Measurements from ENCODE around the gene KCNA2. TPM values are rescaled to one million over a fixed set of nuclear protein-coding genes. Genes with fewer than 3 reads are reported as not detected.

The KCNA2 gene
- total and polyA plus RNA-seq, 2 of the 4 experiments (the other 2 are of a cell fraction): not detected

DNA sequence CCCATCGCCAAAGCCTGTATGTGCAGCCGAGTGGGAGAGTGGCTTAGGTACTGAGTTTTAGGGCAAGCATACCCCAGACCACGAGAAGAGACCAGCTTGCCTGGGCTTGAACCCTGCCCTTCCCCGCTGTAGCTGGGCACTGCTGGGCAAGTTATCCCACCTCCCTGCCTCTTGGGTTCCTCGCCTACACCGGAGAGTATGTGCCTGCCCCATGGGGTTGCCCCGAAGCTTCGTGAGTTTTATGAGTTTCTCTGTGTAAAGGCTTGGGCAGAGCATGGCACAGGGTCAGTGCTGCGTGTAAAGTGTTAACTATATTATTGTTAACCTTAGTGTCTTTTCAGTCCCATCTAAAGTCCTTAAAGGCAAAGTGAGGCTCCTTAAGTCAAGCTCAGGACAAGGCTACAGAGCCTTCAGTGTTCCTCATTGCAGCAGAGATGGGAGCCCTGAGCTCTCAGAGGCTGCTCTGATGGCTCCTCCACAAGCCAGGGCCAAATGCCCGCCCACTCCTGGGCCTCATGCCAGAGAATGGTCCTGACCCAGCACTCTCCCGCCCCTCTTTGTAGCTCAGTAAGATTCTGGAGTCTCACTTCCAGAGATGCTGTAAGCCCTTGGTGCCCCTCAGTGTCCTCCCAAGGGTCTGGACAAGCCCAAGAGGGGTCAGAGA lies 50.2 kb downstream of the KCNA2 start:
- no peak overlapping the region for H3K4ac ChIP-seq (ENCODE audit: low read depth, low read length)
- no peaks in the 10 kb centered on the region for H4K20me1 ChIP-seq (ENCODE audit: insufficient read depth, low read length)
- in situ Hi-C loops (cut with MboI; ENCODE audit: low sequenced_read_pairs) (no loop called here), dilution Hi-C loops (cut with HindIII; ENCODE audit: low sequenced_read_pairs, unreplicated experiment) (no loop called here), intact Hi-C loops (cut with micrococcal nuclease) (no loop called here)
- ATAC-seq (ENCODE audit: low read depth): no peak
- H3K79me1 ChIP-seq (ENCODE audit: low read depth in 1 of 2, low read length in 2 of 2): no peaks in the 10 kb centered on the region
- no peak overlapping the region for H2BK120ac ChIP-seq (ENCODE audit: low read depth, low read length)
- ChIA-PET CTCF (interaction anchor here (1.5 kb wide), 1 partner anchor 16 kb away, joined by 3 read pairs; no protein-coding TSS in a partner anchor), POLR2A (ENCODE audit: unreplicated experiment) (no interaction called here)
- no peak overlapping the region for H3K4me3 ChIP-seq (ENCODE audit: insufficient read depth, low read depth, low read length)
- no peak overlapping the region for H3K4me2 ChIP-seq (ENCODE audit: low read depth, low read length)
- no peak overlapping the region for H4K91ac ChIP-seq (ENCODE audit: insufficient read depth, low read depth, low read length)
- no peak for DNase-seq
- no peak overlapping the region for H3K56ac ChIP-seq (ENCODE audit: extremely low read depth, insufficient read depth, low read length)
- H3K9ac ChIP-seq (ENCODE audit: low read depth, low read length): no peak overlapping the region
- no peak overlapping the region for H3K18ac ChIP-seq (ENCODE audit: low read depth, low read length)
- no peaks in the 10 kb centered on the region for H3K4me1 ChIP-seq (ENCODE audit: control insufficient read depth, insufficient read depth, low read length)
- no peak overlapping the region for H2BK20ac ChIP-seq (ENCODE audit: low read depth, low read length)
- no peak overlapping the region for H2AK5ac ChIP-seq (ENCODE audit: low read depth, low read length)
- TF ChIP-seq RAD21 (IDR thresholded peaks at IDR 0.05; ENCODE audit: low read length) (no peak), POLR2A (IDR thresholded peaks at IDR 0.05; ENCODE audit: low read depth, low read length) (no peak), MAZ (IDR thresholded peaks at IDR 0.05; ENCODE audit: borderline replicate concordance, low read depth, low read length) (no peak), RCOR1 (IDR thresholded peaks at IDR 0.05; ENCODE audit: insufficient replicate concordance, low read length) (no peak), BHLHE40 (IDR thresholded peaks at IDR 0.05; ENCODE audit: low read depth, low read length) (no peak), NFE2L2 (IDR thresholded peaks at IDR 0.05; ENCODE audit: low read depth, low read length) (no peak), USF2 (IDR thresholded peaks at IDR 0.05; ENCODE audit: low read depth, low read length) (no peak), CEBPB (IDR thresholded peaks at IDR 0.05; ENCODE audit: low read depth, low read length) (no peak), RFX5 (IDR thresholded peaks at IDR 0.05; ENCODE audit: low read depth, low read length) (no peak), MXI1 (IDR thresholded peaks at IDR 0.05; ENCODE audit: borderline replicate concordance, low read depth, low read length) (no peak), FOS (IDR thresholded peaks at IDR 0.05; ENCODE audit: low read depth, low read length) (no peak), MAFK (IDR thresholded peaks at IDR 0.05; ENCODE audit: low read depth, low read length) (no peak), SMC3 (IDR thresholded peaks at IDR 0.05; ENCODE audit: low read depth, low read length) (no peak), CHD1 (IDR thresholded peaks at IDR 0.05; ENCODE audit: low read depth, low read length) (no peak)
- TF ChIP-seq, protein P1, sequence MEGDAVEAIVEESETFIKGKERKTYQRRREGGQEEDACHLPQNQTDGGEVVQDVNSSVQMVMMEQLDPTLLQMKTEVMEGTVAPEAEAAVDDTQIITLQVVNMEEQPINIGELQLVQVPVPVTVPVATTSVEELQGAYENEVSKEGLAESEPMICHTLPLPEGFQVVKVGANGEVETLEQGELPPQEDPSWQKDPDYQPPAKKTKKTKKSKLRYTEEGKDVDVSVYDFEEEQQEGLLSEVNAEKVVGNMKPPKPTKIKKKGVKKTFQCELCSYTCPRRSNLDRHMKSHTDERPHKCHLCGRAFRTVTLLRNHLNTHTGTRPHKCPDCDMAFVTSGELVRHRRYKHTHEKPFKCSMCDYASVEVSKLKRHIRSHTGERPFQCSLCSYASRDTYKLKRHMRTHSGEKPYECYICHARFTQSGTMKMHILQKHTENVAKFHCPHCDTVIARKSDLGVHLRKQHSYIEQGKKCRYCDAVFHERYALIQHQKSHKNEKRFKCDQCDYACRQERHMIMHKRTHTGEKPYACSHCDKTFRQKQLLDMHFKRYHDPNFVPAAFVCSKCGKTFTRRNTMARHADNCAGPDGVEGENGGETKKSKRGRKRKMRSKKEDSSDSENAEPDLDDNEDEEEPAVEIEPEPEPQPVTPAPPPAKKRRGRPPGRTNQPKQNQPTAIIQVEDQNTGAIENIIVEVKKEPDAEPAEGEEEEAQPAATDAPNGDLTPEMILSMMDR (conservative IDR thresholded peaks at IDR 0.05; ENCODE audit: low read depth, low read length): no peak
- TF ChIP-seq, protein P2, sequence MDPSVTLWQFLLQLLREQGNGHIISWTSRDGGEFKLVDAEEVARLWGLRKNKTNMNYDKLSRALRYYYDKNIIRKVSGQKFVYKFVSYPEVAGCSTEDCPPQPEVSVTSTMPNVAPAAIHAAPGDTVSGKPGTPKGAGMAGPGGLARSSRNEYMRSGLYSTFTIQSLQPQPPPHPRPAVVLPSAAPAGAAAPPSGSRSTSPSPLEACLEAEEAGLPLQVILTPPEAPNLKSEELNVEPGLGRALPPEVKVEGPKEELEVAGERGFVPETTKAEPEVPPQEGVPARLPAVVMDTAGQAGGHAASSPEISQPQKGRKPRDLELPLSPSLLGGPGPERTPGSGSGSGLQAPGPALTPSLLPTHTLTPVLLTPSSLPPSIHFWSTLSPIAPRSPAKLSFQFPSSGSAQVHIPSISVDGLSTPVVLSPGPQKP (IDR thresholded peaks at IDR 0.05; ENCODE audit: borderline replicate concordance, low read depth, low read length): no peak
- no peak overlapping the region for H3K27ac ChIP-seq (ENCODE audit: insufficient read depth, low read length)
- H3K14ac ChIP-seq (replicated peaks; ENCODE audit: low read depth, low read length): no peak overlapping the region
- BruUV-seq (replicated peaks): no TSS peak
- H2BK5ac ChIP-seq (ENCODE audit: low read depth, low read length, poor library complexity, severe bottlenecking): no peak overlapping the region
- H3K9me1 ChIP-seq (ENCODE audit: insufficient read depth, low read length): no peaks in the 10 kb centered on the region
- H3K9me3 ChIP-seq (ENCODE audit: control insufficient read depth, insufficient read depth, low read length): no peaks in the 10 kb centered on the region
- no peaks in the 10 kb centered on the region for H3K36me3 ChIP-seq (ENCODE audit: control insufficient read depth, insufficient read depth, low read length)
- H3K23ac ChIP-seq (ENCODE audit: low read depth, low read length): no peak overlapping the region
- H4K8ac ChIP-seq (ENCODE audit: low read depth in 2 of 2, low read length in 2 of 2): no peak overlapping the region
- no peak overlapping the region for H2BK15ac ChIP-seq (ENCODE audit: low read depth, low read length)
- H3K27me3 ChIP-seq (ENCODE audit: control insufficient read depth, insufficient read depth, low read length): peaks cover 45% of the 10 kb centered on the region
- 57% methylated on average over 2 of the region's 11 CpGs; no CpG with 5 or more reads in 1 of the 2 experiments for WGBS, 2 experiments (ENCODE audit: extremely low coverage in 2 of 2, insufficient read length in 1 of 2)
- no peak overlapping the region for H4K5ac ChIP-seq (ENCODE audit: low read depth, low read length)
- no peak overlapping the region for H2AK9ac ChIP-seq (replicated peaks; ENCODE audit: low read depth, low read length, poor library complexity)
- no peak overlapping the region for H2AFZ ChIP-seq (replicated peaks; ENCODE audit: low read length, poor library complexity)

Measured in IMR-90 (cell line).